HG03097 (cell line): Measurements from ENCODE around the gene RALY.

Experiments used
- ATAC-seq: cut with Tn5 transposase; IDR thresholded peaks from one replicate; pipeline ENCODE4 v1.9.1; 2021; ENCODE audit not compliant: unreplicated experiment, low FRiP score

The RALY gene

GRCh38 chr20:34072778-34073177 is 79.1 kb downstream of the RALY start:
- ATAC-seq: no peak

- ATAC-seq: no peak
These were observed 80.5 kb downstream of the RALY start for GRCh38 chr20:34074101-34074760.

DNA sequence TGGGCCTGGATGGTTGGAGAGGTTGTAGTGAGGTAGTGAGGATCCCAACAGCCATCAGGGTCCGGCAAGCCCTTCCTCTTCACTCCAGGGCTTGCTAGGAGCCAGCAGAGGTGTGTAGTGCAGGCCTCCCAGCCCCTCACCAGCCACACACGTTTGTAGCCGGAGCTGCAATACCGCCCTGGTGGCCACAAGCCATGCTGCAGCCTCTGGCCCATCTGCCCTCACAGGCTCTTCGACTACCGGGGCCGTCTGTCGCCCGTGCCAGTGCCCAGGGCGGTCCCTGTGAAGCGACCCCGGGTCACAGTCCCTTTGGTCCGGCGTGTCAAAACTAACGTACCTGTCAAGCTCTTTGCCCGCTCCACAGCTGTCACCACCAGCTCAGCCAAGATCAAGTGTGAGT is 81.9 kb downstream of the RALY start:
- no peak for ATAC-seq

- ATAC-seq: no peak
These were observed 83.2 kb downstream of the RALY start for GRCh38 chr20:34076952-34077351.

DNA sequence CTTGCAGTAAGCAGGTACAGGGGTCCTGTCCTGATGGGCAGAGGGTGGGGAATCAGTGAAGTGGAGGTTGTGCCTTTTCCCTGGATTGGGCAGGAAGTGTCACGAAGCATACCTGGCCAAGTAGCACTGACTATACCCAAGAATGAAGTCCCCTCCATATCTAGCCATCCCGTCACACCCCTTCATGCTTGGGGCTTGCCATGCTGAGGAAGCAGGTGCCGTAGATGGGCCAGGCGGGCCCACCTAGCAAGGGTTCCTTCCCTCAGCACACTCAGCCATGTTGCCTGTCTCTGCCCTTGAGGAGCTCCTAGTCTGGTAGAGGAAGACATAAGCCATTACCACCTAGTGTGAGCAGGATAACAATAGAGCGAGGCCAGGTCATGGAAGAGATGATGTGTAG is 84.8 kb downstream of the RALY start:
- ATAC-seq: no peak

- no peak for ATAC-seq
These were observed 86.1 kb downstream of the RALY start for GRCh38 chr20:34079818-34080217.

DNA sequence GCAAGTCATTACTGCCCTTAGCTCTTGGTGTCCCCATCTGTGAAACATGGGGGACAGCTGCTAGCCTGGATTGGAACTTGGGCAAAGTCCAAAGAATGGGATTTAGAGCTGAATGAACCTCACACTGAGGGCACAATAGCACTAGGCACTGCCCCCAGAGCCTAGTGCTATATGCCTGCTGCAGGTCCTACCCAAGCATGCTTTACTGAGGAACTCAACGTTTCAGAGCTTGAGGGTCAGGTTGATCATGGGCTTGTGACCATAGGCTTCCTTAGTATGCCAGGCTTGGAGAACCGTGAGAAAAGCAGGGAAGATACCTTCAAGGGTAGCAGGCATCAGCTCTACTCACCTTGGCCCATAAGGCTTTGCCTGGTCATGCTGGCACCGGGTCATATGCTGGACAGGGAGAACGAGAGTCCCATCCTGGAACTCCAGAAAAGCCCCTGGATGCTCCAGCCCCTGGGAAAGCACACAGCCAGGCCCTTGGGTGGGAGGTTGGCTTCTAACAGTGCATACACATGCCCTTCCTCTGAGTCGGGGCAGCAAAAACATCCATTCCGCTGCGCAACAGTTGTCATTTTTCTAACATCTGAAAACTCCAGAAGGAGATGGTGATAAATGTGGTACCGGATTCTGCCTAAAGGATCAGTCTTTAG is 88.6 kb downstream of the RALY start:
- ATAC-seq: no peak

GRCh38 chr20:34083137-34083536 is 89.4 kb downstream of the RALY start:
- ATAC-seq: no peak

DNA sequence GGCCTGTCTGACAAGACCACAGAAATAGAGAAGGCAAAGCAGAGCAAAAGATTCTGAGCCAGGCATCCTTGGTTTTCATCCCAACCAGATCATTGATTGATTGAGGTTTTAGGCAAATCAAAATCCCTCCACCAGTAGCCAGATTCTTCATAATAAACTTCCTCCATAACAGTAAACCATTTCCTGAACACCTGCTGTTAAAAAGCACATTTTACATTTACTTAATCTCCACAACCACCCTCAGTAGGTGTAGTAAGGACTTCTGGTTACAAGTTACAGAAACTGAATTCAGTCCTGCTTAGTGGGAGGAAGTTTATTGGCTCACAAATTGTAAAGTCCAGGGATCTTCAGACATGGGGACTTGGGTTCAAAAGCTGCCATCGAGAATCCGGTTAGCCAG is 90.1 kb downstream of the RALY start:
- no peak for ATAC-seq

- no peak for ATAC-seq
These were observed 90.7 kb downstream of the RALY start for GRCh38 chr20:34084227-34084923.

DNA sequence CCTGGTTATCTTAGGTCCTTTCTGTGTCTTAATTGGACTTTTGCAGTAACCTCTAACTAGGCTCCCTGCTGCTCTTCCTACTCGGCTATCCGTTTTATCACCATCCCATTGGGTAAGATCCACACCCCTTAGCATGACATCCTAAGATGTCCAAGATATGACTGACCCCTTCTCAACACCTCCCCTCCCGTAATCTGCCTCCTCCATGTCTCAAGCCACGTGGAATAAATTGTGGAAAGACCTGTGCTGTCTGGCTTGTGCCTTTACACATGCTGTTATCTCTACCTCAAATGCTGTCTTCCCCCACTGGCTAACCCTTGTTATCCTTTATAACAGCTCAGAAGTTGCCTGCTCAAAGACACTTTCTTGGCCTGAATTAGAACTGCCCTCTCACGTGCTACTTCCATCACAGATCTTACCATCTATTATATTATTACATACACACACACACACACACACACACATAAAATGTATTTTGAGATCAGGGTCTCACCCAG is 91.9 kb downstream of the RALY start:
- ATAC-seq: no peak

DNA sequence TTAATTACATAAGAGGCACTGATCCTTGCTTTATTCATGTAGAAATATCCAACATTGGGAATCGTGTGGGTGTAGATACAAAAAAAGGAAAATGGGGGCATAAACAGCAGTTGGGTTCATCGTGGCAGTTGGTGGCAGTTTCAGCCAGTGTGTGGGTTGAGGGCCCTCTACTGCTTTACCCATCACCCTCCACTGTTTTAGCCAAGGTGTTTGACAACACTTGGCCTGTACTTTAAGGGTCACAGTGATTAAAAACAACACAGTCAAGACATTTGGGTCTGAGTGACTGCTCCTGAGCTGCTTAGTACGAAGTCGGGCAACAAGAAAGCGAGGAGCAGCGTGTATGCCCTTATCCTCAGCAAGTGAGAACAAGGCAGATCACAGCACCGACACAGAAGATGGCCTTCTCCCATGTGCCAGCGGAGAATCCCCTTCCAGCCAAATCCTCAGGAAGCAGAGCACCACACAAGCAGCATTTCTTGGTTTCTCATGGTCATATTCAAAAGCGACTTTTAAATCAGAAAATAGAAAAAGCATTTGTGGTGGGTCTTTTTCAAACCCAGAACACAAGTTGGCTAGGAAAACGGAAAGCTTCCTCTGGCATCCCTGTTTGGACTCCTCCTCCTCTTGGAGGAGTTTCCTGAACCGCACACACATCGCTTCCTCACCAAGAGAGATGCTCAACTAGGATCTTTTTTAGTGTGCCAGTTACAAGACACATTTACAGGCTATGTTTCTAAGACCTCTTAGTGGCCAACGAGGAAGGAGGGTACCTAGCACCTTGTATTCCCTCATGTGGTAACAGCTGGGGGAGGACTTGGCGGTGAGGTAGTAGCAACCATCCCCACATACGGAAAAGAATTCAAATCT is 94.8 kb downstream of the RALY start:
- no peak for ATAC-seq

DNA sequence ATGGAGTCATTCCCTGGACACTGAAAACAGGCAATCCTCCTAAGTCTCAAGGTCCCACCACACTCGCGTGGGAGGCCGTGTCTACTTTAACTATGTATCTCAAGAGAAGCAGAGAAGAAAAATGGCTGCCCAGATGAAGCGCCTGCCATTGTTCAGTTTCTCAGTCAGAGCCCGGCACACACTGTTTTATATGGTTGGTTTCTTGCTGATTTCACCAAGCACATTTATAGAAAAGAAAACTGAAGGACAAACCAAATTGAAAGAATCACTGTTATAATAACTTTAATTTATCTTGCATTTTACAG is 95.4 kb downstream of the RALY start:
- ATAC-seq: no peak

GRCh38 chr20:34089655-34090345 is 96.1 kb downstream of the RALY start:
- ATAC-seq: no peak

GRCh38 chr20:34090645-34091044 is 96.9 kb downstream of the RALY start:
- ATAC-seq: no peak

DNA sequence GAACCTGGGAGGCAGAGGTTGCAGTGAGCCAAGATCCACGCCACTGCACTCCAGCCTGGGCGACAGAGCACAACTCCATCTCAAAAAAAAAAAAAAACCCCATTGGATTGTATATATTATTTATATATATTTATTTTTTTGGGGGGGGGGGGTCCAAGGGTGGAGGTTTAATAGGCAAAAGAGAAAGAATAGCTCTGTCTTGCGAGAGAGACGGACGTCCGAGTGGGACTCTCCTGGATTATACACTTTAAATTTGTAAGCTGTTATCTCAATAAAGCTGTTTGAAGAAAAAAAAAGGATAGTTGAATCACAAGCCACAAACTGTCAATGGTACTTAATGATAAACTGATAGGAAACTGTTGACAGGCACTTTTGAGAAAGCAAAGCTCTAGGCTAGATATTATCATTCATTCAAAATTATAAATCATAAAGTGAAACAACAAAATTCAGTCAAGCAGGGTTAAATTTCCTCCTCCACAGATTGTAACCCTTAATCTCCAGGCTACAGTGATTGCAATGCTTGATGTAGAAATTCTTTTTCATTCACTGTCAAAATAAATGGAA is 98.0 kb downstream of the RALY start:
- ATAC-seq: no peak

GRCh38 chr20:34093895-34094294 is 100.2 kb downstream of the RALY start:
- ATAC-seq: no peak

DNA sequence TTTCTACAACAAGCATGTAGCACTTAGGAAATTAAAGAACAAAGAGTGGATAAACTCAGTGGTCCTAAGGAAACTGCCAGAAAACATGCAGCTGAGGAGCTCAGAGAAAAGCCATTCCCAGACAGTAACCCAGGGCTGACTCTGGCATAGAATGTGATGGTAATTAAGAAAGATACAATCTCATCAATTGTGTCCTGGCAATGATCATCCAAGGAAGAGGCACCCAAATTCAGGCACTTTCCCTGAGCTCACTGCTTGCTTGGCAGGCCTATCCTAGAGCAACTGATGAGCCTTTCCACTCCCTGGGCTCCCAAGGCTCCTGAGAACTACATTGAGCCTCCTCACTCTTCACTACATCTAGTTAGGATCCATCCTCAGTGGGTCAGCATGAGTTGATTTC is 102.1 kb downstream of the RALY start:
- no peak for ATAC-seq

GRCh38 chr20:34096699-34097444 is 103.2 kb downstream of the RALY start:
- ATAC-seq: no peak
